NCI-H2227 (cell line): Measurements from ENCODE around the gene NMUR1.

Experiments used
- DNase-seq: peaks from one replicate; lab custom pipeline; 2025; ENCODE audit not compliant: unreplicated experiment; lab: John Stamatoyannopoulos, UW

The NMUR1 gene

GRCh38 chr2:231526341-231527090 is 3.7 kb downstream of the NMUR1 start:
- no peak for DNase-seq

- DNase-seq = no peak
Observed at GRCh38 chr2:231525248-231526163, 4.7 kb downstream of the NMUR1 start.

GRCh38 chr2:231524477-231525247 is 5.6 kb downstream of the NMUR1 start:
- DNase-seq = no peak

GRCh38 chr2:231523451-231524285 is 6.6 kb downstream of the NMUR1 start:
- DNase-seq = no peak

GRCh38 chr2:231522418-231523180 is 7.6 kb downstream of the NMUR1 start:
- no peak for DNase-seq

- DNase-seq = no peak
Observed at GRCh38 chr2:231521443-231521842, 8.8 kb downstream of the NMUR1 start.

- DNase-seq = no peak
Observed at GRCh38 chr2:231519975-231520555, 10.2 kb downstream of the NMUR1 start.

- no peak for DNase-seq
Observed at GRCh38 chr2:231518771-231519170, 11.5 kb downstream of the NMUR1 start.

GRCh38 chr2:231515603-231516002 is 14.6 kb downstream of the NMUR1 start:
- no peak for DNase-seq

GRCh38 chr2:231514951-231515297 is 15.3 kb downstream of the NMUR1 start:
- no peak for DNase-seq

GRCh38 chr2:231514225-231514950 is 15.9 kb downstream of the NMUR1 start:
- DNase-seq = peak; percentile 98

- no peak for DNase-seq
Observed at GRCh38 chr2:231513746-231514224, 16.5 kb downstream of the NMUR1 start.

GRCh38 chr2:231512222-231512621 is 18.0 kb downstream of the NMUR1 start:
- peak; percentile 79 for DNase-seq

- DNase-seq = no peak
Observed at GRCh38 chr2:231503766-231504165, 26.5 kb downstream of the NMUR1 start.

- no peak for DNase-seq
Observed at GRCh38 chr2:231502596-231502995, 27.6 kb downstream of the NMUR1 start.

GRCh38 chr2:231497651-231498050 is 32.6 kb downstream of the NMUR1 start:
- DNase-seq = no peak

- DNase-seq = no peak
Observed at GRCh38 chr2:231494669-231495068, 35.6 kb downstream of the NMUR1 start.

GRCh38 chr2:231490801-231491200 is 39.4 kb downstream of the NMUR1 start:
- DNase-seq = no peak

GRCh38 chr2:231489990-231490389 is 40.3 kb downstream of the NMUR1 start:
- DNase-seq = no peak
